ENCODE measurements around the gene RAB8A. TPM values are rescaled to one million over a fixed set of nuclear protein-coding genes. Genes with fewer than 3 reads are reported as not detected.
"Not testable (repeated sequence)": the region's sequence is repeated elsewhere in the genome, so short reads cannot be mapped to it uniquely, and the experiment has no call there.

RAB8A gene
- total RNA-seq, 1 donor: 99.9 TPM

- peak; percentile 99 for DNase-seq (ENCODE audit: low read depth)
- peak overlapping the region; percentile 94 for H3K4me3 ChIP-seq (ENCODE audit: low read depth, low read length)
- no peak for TF ChIP-seq CTCF (IDR thresholded peaks at IDR 0.05; ENCODE audit: insufficient read depth, low read length)
Observed at GRCh38 chr19:16078759-16079707, 32.7 kb upstream of the RAB8A start.

- H3K4me3 ChIP-seq (ENCODE audit: low read depth, low read length): no peak overlapping the region
- TF ChIP-seq CTCF (IDR thresholded peaks at IDR 0.05; ENCODE audit: insufficient read depth, low read length): no peak
- no peak for DNase-seq (ENCODE audit: low read depth)
Observed at GRCh38 chr19:16084067-16084685, 27.5 kb upstream of the RAB8A start.

GRCh38 chr19:16085115-16085514 is 26.6 kb upstream of the RAB8A start:
- DNase-seq (ENCODE audit: low read depth): no peak
- TF ChIP-seq CTCF (IDR thresholded peaks at IDR 0.05; ENCODE audit: insufficient read depth, low read length): no peak
- no peak overlapping the region for H3K4me3 ChIP-seq (ENCODE audit: low read depth, low read length)

GRCh38 chr19:16087404-16087803 is 24.3 kb upstream of the RAB8A start:
- DNase-seq (ENCODE audit: low read depth); H3K4me3 ChIP-seq (ENCODE audit: low read depth, low read length): not testable (repeated sequence)

- no peak for TF ChIP-seq CTCF (IDR thresholded peaks at IDR 0.05; ENCODE audit: insufficient read depth, low read length)
- no peak overlapping the region for H3K4me3 ChIP-seq (ENCODE audit: low read depth, low read length)
- no peak for DNase-seq (ENCODE audit: low read depth)
Observed at GRCh38 chr19:16087940-16088339, 23.7 kb upstream of the RAB8A start.

- TF ChIP-seq CTCF (IDR thresholded peaks at IDR 0.05; ENCODE audit: insufficient read depth, low read length): peak; percentile 16
- H3K4me3 ChIP-seq (ENCODE audit: low read depth, low read length): no peak overlapping the region
- no peak for DNase-seq (ENCODE audit: low read depth)
Observed at GRCh38 chr19:16088351-16089009, 23.2 kb upstream of the RAB8A start.
